ENCODE results near the gene GHRL. TPM values are rescaled to one million over a fixed set of nuclear protein-coding genes. Genes with fewer than 3 reads are reported as not detected.

Gene GHRL
- total RNA-seq, 2 experiments from 2014 or later, result 0.22 TPM; not detected in 1

- POLR2A ChIA-PET, result interaction anchor here (1.0 kb wide), 1 partner anchor 49 kb away, joined by 4 read pairs; no protein-coding TSS in a partner anchor
- Mint-ChIP-seq H3K27me3 (no peaks in the 10 kb centered on the region), H3K9me3 (peaks cover 22% of the 10 kb centered on the region), H3K4me3 (no peak overlapping the region), H3K4me1 (ENCODE audit: low read depth) (peaks cover 43% of the 10 kb centered on the region), H3K36me3 (ENCODE audit: low read depth) (peaks cover 43% of the 10 kb centered on the region), H3K27ac (peak overlapping the region; percentile 51)
- CTCF ChIA-PET, result interaction anchor here (1.0 to 2.8 kb wide), 3 partner anchors 19 to 58 kb away, joined by 3 to 9 read pairs (median 4); no protein-coding TSS in a partner anchor
- DNase-seq, result no peak
- no peak for TF ChIP-seq CTCF (IDR thresholded peaks at IDR 0.05)
- intact Hi-C loops (cut with micrococcal nuclease), result loop anchor here (10.0 kb wide), 1 partner anchor 259 kb away; the partner anchor contains the start of gene EMC3
- ATAC-seq, result no peak
Observed at GRCh38 chr3:10244009-10244408, 48.7 kb downstream of the GHRL start.

GRCh38 chr3:10242182-10243065 is 50.3 kb downstream of the GHRL start:
- intact Hi-C loops (cut with micrococcal nuclease), result loop anchor here (10.0 kb wide), 1 partner anchor 258 kb away; the partner anchor contains the start of gene EMC3
- CTCF ChIA-PET, result interaction anchor here (1.0 to 2.8 kb wide), 7 partner anchors 10 to 79 kb away, joined by 3 to 9 read pairs (median 6); no protein-coding TSS in a partner anchor
- peaks cover 50% of the 10 kb centered on the region for H3K4me1 Mint-ChIP-seq (ENCODE audit: low read depth)
- no peaks in the 10 kb centered on the region for H3K27me3 Mint-ChIP-seq
- POLR2A ChIA-PET, result interaction anchor here (0.9 to 1.8 kb wide), 9 partner anchors 9 to 107 kb away, joined by 3 to 11 read pairs (median 4); partner anchors contain the start of gene VHL
- TF ChIP-seq CTCF (IDR thresholded peaks at IDR 0.05), result no peak
- H3K9me3 Mint-ChIP-seq, result peaks cover 20% of the 10 kb centered on the region
- H3K27ac Mint-ChIP-seq, result peak overlapping the region; percentile 95
- DNase-seq (peak; percentile 94), ATAC-seq (peak; percentile 90)
- H3K4me3 Mint-ChIP-seq, result peak overlapping the region; percentile 49
- peaks cover 39% of the 10 kb centered on the region for H3K36me3 Mint-ChIP-seq (ENCODE audit: low read depth)

GRCh38 chr3:10240799-10241198 is 51.9 kb downstream of the GHRL start:
- H3K4me1 Mint-ChIP-seq (ENCODE audit: low read depth), result peaks cover 50% of the 10 kb centered on the region
- TF ChIP-seq CTCF (IDR thresholded peaks at IDR 0.05), result no peak
- H3K27ac Mint-ChIP-seq, result peak overlapping the region; percentile 74
- no peaks in the 10 kb centered on the region for H3K27me3 Mint-ChIP-seq
- ChIA-PET CTCF (no interaction called here), POLR2A (interaction anchor here (1.3 kb wide), 1 partner anchor 27 kb away, joined by 3 read pairs; no protein-coding TSS in a partner anchor)
- peaks cover 14% of the 10 kb centered on the region for H3K9me3 Mint-ChIP-seq
- H3K4me3 Mint-ChIP-seq, result no peak overlapping the region
- DNase-seq (no peak), ATAC-seq (no peak)
- intact Hi-C loops (cut with micrococcal nuclease), result loop anchor here (10.0 kb wide), 1 partner anchor 256 kb away; the partner anchor contains the start of gene EMC3
- H3K36me3 Mint-ChIP-seq (ENCODE audit: low read depth), result peaks cover 30% of the 10 kb centered on the region

- no peaks in the 10 kb centered on the region for H3K27me3 Mint-ChIP-seq
- H3K4me3 Mint-ChIP-seq, result no peak overlapping the region
Observed at GRCh38 chr3:10238345-10239183, 54.2 kb downstream of the GHRL start.

More at GRCh38 chr3:10238345-10239183, 54.2 kb downstream of the GHRL start:
- CTCF ChIA-PET, result interaction anchor here (1.2 to 1.3 kb wide), 2 partner anchors 9 to 15 kb away, joined by 3 to 4 read pairs; no protein-coding TSS in a partner anchor
- Mint-ChIP-seq H3K36me3 (ENCODE audit: low read depth) (peaks cover 13% of the 10 kb centered on the region), H3K4me1 (ENCODE audit: low read depth) (peaks cover 39% of the 10 kb centered on the region), H3K27ac (peak overlapping the region; percentile 87), H3K9me3 (no peaks in the 10 kb centered on the region)
- TF ChIP-seq CTCF (IDR thresholded peaks at IDR 0.05), result no peak
- DNase-seq, result peak; percentile 72
- peak; percentile 59 for ATAC-seq
- POLR2A ChIA-PET, result interaction anchor here (1.0 to 1.6 kb wide), 3 partner anchors 39 to 133 kb away, joined by 3 to 4 read pairs (median 4); no protein-coding TSS in a partner anchor
- intact Hi-C loops (cut with micrococcal nuclease), result no loop called here

Small RNAs within 50 kb of the gene (microRNA-seq; reads per million reads assigned to microRNA genes)
- not detected for gene MIR378B (ENCODE audit: borderline microRNAs expressed, borderline replicate concordance)

Other genes with a start within 250 kb of the GHRL start
- not detected for gene FANCD2OS, start 184.7 kb downstream of the GHRL start, total RNA-seq
- gene BRK1, start 177.3 kb downstream of the GHRL start, total RNA-seq, result 100 to 1,000 TPM; 107 to 108 TPM
- gene VHL, start 151.2 kb downstream of the GHRL start, total RNA-seq, result 10 to 100 TPM; 43.6 to 46.9 TPM
- gene IRAK2, start 128.0 kb downstream of the GHRL start, total RNA-seq, result 1 to 10 TPM; 3.0 TPM
- 10 to 100 TPM; 37.1 to 38.5 TPM for gene TATDN2, start 44.5 kb downstream of the GHRL start, total RNA-seq
- gene SEC13, start 28.2 kb upstream of the GHRL start, total RNA-seq, result 10 to 100 TPM; 89.7 to 89.8 TPM
- not detected for gene ATP2B2, start 212.6 kb upstream of the GHRL start, total RNA-seq